ENCODE data around the gene LRRC75A. TPM values are rescaled to one million over a fixed set of nuclear protein-coding genes. Genes with fewer than 3 reads are reported as not detected.

Gene LRRC75A
- total RNA-seq, 1 experiment from 2014 or later = 1.2 TPM

DNA sequence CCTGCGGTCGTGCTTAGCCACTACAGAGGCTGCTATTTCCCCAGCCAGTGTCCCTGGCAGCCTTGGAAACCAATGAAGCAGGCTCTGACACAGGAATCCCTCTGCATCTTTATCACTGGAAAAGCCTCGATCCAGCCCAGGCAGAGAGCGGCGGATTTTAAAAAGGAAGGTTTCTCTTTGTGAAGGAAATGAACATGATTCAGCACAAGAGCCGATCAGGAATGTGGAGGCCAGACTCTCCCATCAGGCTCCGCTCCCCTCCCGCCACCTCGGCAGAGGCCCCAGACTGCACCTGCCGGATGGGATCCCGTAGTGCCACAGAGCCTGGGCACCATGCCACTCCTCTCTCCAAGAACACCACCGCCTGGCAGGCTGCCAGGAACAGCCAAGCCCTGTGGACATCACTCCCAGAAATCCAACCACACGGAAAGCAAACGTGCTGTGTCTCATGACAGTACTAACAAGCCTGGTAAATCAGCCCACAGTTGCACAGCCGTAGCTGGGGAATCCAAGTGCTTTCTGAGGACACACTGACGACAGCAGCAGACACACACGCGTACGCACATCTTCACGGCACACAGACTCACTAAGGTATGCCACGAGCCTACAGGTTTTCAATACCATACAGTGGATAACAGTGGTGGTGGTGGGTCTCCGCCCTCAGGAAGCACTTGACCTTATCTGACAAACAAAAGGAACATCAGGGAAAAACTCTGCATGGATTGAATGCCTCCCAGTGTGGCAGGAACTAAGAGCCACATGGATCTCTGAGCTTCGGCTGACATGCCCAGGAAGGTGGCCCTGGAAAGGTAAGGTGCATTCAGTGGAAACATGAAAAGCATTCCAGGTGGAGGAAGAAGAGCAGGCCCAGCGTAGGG, 5.4 kb downstream of the LRRC75A start:
- no peak for DNase-seq (ENCODE audit: low read depth, low spot score)
- intact Hi-C loops (cut with micrococcal nuclease; ENCODE audit: unreplicated experiment) (no loop called here), in situ Hi-C loops (cut with HindIII; ENCODE audit: low pct_unique_long_range_greater_than_20kb, low sequenced_read_pairs) (no loop called here)
- no peaks in the 10 kb centered on the region for H3K27me3 ChIP-seq (ENCODE audit: control insufficient read depth, insufficient read depth, low read length)
- H3K36me3 ChIP-seq (ENCODE audit: control insufficient read depth, insufficient read depth, low read length) = no peaks in the 10 kb centered on the region; the same call in 1 of the 2 replicates
- no peak overlapping the region for H3K4me3 ChIP-seq (ENCODE audit: low read depth in 2 of 2, low read length in 2 of 2)
- H3K27ac ChIP-seq (ENCODE audit: low read length) = no peak overlapping the region
- no TSS peak for BruUV-seq (replicated peaks)
- ChIA-PET POLR2A (no interaction called here), CTCF (no interaction called here)
- TF ChIP-seq, protein P1, sequence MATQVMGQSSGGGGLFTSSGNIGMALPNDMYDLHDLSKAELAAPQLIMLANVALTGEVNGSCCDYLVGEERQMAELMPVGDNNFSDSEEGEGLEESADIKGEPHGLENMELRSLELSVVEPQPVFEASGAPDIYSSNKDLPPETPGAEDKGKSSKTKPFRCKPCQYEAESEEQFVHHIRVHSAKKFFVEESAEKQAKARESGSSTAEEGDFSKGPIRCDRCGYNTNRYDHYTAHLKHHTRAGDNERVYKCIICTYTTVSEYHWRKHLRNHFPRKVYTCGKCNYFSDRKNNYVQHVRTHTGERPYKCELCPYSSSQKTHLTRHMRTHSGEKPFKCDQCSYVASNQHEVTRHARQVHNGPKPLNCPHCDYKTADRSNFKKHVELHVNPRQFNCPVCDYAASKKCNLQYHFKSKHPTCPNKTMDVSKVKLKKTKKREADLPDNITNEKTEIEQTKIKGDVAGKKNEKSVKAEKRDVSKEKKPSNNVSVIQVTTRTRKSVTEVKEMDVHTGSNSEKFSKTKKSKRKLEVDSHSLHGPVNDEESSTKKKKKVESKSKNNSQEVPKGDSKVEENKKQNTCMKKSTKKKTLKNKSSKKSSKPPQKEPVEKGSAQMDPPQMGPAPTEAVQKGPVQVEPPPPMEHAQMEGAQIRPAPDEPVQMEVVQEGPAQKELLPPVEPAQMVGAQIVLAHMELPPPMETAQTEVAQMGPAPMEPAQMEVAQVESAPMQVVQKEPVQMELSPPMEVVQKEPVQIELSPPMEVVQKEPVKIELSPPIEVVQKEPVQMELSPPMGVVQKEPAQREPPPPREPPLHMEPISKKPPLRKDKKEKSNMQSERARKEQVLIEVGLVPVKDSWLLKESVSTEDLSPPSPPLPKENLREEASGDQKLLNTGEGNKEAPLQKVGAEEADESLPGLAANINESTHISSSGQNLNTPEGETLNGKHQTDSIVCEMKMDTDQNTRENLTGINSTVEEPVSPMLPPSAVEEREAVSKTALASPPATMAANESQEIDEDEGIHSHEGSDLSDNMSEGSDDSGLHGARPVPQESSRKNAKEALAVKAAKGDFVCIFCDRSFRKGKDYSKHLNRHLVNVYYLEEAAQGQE (IDR thresholded peaks at IDR 0.05; ENCODE audit: insufficient read depth in 1 of 2, low read depth in 2 of 2, low read length in 1 of 2) = no peak
- TF ChIP-seq TCF7L2 (IDR thresholded peaks at IDR 0.05; ENCODE audit: low read depth, low read length) = no peak
- H3K9me3 ChIP-seq (ENCODE audit: control insufficient read depth, insufficient read depth, low read depth, low read length) = no peaks in the 10 kb centered on the region
- no peak for ATAC-seq
- H3K4me1 ChIP-seq (ENCODE audit: control insufficient read depth, insufficient read depth, low read length) = peaks cover 4% of the 10 kb centered on the region; the same call in 1 of the 2 replicates

DNA sequence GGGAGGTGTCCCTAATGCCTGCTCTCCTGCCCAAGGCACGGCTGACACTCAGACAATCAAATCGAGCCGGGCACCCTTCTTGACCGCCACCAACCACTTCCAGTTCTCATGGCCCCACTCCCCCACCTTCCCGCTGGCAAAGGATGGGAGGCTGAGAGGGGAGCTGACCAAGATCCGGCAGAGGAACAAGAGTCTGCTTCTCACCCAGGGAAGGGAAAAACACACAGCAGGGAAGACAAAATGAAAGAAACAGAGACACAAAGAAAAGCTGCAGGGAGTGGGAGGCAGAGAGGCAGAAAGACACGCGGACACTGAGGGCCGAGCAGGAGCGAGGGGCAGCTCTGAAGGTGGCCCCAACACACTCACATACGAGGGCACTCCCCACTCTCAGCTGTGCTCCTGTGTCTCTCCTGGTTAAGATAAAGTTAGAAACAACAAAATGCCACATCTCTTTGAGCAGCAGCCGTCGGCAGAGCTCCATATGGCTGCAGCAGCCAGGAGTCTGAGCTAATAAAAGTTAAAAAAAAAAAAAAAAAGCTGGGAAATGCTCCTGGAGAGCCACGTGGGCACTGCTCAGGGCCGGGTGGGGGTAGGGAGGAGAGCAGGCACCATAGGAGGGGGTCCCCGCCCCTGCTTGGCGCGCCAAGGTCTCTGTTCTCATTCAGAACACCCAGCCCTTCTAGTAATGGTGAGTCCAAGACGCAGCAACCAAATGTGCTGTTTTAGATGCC, 7.4 kb downstream of the LRRC75A start:
- intact Hi-C loops (cut with micrococcal nuclease; ENCODE audit: unreplicated experiment) = no loop called here
- in situ Hi-C loops (cut with HindIII; ENCODE audit: low pct_unique_long_range_greater_than_20kb, low sequenced_read_pairs) = no loop called here
- DNase-seq (ENCODE audit: low read depth, low spot score) (no peak), ATAC-seq (no peak)
- no peaks in the 10 kb centered on the region for H3K4me1 ChIP-seq (ENCODE audit: control insufficient read depth, insufficient read depth, low read length)
- H3K9me3 ChIP-seq (ENCODE audit: control insufficient read depth, insufficient read depth, low read depth, low read length) = no peaks in the 10 kb centered on the region
- no TSS peak for BruUV-seq (replicated peaks)
- POLR2A ChIA-PET = interaction anchor here (0.5 kb wide), 1 partner anchor 36 kb away, joined by 5 read pairs; no protein-coding TSS in a partner anchor
- H3K27me3 ChIP-seq (ENCODE audit: control insufficient read depth, insufficient read depth, low read length) = no peaks in the 10 kb centered on the region
- CTCF ChIA-PET = interaction anchor here (0.6 kb wide), 1 partner anchor 132 kb away, joined by 5 read pairs; no protein-coding TSS in a partner anchor
- TF ChIP-seq TCF7L2 (IDR thresholded peaks at IDR 0.05; ENCODE audit: low read depth, low read length) (no peak), SIN3A (IDR thresholded peaks at IDR 0.05; ENCODE audit: borderline replicate concordance, insufficient read depth, low read depth, low read length) (no peak), POLR2AphosphoS5 (IDR thresholded peaks at IDR 0.05; ENCODE audit: low read depth, low read length) (no peak)
- TF ChIP-seq, protein P2, sequence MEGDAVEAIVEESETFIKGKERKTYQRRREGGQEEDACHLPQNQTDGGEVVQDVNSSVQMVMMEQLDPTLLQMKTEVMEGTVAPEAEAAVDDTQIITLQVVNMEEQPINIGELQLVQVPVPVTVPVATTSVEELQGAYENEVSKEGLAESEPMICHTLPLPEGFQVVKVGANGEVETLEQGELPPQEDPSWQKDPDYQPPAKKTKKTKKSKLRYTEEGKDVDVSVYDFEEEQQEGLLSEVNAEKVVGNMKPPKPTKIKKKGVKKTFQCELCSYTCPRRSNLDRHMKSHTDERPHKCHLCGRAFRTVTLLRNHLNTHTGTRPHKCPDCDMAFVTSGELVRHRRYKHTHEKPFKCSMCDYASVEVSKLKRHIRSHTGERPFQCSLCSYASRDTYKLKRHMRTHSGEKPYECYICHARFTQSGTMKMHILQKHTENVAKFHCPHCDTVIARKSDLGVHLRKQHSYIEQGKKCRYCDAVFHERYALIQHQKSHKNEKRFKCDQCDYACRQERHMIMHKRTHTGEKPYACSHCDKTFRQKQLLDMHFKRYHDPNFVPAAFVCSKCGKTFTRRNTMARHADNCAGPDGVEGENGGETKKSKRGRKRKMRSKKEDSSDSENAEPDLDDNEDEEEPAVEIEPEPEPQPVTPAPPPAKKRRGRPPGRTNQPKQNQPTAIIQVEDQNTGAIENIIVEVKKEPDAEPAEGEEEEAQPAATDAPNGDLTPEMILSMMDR (IDR thresholded peaks at IDR 0.05) = no peak
- TF ChIP-seq, protein P1 (IDR thresholded peaks at IDR 0.05; ENCODE audit: insufficient read depth in 1 of 2, low read depth in 2 of 2, low read length in 1 of 2) = no peak
- H3K27ac ChIP-seq (ENCODE audit: low read length) = no peak overlapping the region
- H3K36me3 ChIP-seq (ENCODE audit: control insufficient read depth, insufficient read depth, low read length) = no peaks in the 10 kb centered on the region
- no peak overlapping the region for H3K4me3 ChIP-seq (ENCODE audit: low read depth in 2 of 2, low read length in 2 of 2)

Measured in Panc1 (cell line).